C4-2B (cell line): Measurements from ENCODE around the gene DNM3.

ENCODE experiments used
- H3K27ac ChIP-seq: fragments of 450-650 bp; 2 replicates; pipeline ENCODE4 v1.5.1; 2017
- ZFX ChIP-seq: fragments of 450-650 bp; IDR thresholded peaks from 2 replicates; pipeline ENCODE4 v1.6.1; 2017
- TF ChIP-seq, protein P1 (sequence below): fragments of 450-650 bp; conservative IDR thresholded peaks from 2 replicates; pipeline ENCODE4 v1.5.1; 2017; ENCODE audit warnings: mild to moderate bottlenecking

Gene DNM3

DNA sequence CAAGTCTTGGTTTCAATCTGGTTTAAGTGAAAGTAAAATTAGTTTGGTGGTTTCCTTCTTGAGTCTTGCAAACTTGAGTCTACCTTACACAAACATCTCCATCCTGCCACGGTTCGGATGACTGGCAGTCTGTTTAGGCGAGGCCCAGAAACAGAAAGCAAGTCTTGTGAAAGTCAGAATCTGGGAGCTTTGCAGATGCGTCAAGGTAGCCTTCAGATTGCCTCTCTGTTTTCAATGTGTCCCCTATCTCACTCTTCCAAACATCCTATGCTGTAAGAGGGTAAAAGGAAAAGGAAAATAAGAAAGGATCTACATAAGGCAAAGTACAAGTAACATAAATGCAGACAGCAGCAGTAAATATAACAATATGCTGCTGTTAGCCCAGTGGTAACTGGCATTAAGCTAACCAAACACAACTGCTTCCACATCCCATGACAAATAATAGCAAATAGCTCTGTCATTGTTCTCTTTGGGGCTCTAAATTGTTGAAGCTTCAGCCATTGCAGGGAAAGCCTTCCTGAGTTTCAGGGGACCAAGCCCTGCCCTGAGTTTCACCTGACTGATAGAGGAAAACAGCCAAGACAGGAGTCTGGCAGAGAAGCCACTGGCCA is 552.9 kb downstream of the DNM3 start:
- no peak overlapping the region for H3K27ac ChIP-seq
- no peak for TF ChIP-seq ZFX
- TF ChIP-seq, protein P1, sequence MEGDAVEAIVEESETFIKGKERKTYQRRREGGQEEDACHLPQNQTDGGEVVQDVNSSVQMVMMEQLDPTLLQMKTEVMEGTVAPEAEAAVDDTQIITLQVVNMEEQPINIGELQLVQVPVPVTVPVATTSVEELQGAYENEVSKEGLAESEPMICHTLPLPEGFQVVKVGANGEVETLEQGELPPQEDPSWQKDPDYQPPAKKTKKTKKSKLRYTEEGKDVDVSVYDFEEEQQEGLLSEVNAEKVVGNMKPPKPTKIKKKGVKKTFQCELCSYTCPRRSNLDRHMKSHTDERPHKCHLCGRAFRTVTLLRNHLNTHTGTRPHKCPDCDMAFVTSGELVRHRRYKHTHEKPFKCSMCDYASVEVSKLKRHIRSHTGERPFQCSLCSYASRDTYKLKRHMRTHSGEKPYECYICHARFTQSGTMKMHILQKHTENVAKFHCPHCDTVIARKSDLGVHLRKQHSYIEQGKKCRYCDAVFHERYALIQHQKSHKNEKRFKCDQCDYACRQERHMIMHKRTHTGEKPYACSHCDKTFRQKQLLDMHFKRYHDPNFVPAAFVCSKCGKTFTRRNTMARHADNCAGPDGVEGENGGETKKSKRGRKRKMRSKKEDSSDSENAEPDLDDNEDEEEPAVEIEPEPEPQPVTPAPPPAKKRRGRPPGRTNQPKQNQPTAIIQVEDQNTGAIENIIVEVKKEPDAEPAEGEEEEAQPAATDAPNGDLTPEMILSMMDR: no peak

DNA sequence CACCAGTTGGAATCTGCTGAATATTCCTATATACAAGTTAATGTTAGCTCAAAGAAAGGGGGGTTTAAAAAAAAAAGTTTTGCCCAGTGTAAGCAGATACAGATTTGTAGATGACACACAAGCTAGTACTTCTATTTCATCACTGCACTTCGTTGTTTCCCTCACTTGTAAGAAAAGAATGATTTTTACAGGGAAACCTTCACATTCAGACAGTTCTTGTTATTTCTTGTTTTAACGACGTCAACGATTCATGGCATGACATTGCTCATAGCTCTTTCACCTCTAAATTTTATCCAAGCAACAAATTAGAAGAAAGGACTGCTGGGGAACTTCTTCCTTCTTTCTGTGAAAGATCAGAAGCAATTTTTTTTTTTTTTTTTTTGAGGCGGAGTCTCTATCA is 553.5 kb downstream of the DNM3 start:
- TF ChIP-seq, protein P1: no peak
- no peak for TF ChIP-seq ZFX
- H3K27ac ChIP-seq: no peak overlapping the region

DNA sequence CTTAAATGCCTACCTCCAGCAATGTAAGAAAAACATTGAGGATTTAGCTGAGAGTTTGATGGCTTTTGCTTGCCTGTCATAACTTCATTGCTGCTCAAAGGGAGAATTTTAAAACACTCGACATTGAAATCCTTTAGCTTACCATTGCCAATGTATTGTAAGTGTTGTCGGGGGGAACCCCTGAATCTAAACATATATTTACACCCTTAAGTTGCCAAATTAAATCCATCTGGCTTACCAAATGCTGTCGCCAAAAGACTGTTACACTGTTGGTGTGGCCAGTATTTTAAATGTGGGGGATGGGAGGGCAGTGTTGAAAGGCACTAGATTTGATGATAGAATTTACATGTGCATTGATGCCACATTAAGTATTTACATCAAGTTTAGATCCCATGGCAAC is 554.3 kb downstream of the DNM3 start:
- TF ChIP-seq ZFX: no peak
- TF ChIP-seq, protein P1: no peak
- H3K27ac ChIP-seq: no peak overlapping the region

DNA sequence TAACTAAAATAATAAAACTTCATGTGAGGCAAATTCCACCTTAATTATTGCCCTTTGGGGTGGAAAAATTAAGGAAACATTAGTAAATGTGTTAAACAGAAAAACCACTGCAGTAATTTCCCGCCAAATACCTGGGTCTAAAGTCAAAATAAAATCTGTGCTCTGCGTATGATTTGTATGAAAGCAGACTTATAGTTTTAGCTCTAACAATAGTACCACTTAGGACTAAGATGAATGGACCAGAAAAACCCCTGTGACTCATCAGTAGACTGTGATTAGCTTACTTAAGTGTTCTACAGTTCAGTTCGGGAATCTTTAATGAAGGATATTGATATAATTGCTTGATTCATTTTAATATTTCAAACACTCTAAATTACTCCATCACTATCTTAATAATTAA is 555.9 kb downstream of the DNM3 start:
- no peak overlapping the region for H3K27ac ChIP-seq
- TF ChIP-seq ZFX: no peak
- TF ChIP-seq, protein P1: no peak

DNA sequence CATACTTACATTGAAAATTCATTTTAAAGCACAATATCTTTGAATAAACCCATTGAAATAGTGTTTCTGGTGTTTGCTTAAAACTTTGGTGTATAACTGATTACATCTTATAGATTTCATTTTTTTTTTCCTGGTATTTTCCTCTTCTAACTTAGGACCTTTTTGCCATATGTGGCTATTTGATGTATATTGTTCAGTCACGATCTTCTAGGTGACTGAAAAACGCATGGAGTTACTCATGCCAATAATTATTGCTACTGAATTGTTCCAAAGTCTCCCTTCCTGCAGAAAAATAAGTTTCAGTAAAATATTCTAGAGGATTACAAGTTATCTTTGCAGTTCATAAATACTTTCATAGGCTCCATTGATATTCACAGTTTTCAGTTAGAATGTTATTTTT is 556.3 kb downstream of the DNM3 start:
- no peak overlapping the region for H3K27ac ChIP-seq
- TF ChIP-seq ZFX: no peak
- TF ChIP-seq, protein P1: no peak

DNA sequence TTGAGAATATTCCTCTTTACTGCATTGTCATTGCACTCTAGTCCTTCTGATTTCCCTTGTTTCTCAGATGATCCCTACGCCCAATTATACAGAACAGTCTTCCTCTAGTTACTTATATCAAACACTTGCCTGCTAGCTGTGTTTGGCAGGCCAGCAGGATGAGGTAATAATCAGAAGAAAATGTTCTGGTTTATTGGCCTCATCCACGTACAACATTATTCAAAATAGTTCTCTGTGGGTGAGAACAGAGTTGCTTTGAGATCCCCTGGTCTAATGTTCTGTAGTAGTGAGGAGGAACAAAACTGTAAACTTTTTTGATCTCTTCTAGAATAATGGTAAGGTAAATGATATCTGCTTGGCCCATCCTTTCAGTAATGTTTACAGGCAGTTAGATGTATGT is 556.9 kb downstream of the DNM3 start:
- H3K27ac ChIP-seq: no peak overlapping the region

DNA sequence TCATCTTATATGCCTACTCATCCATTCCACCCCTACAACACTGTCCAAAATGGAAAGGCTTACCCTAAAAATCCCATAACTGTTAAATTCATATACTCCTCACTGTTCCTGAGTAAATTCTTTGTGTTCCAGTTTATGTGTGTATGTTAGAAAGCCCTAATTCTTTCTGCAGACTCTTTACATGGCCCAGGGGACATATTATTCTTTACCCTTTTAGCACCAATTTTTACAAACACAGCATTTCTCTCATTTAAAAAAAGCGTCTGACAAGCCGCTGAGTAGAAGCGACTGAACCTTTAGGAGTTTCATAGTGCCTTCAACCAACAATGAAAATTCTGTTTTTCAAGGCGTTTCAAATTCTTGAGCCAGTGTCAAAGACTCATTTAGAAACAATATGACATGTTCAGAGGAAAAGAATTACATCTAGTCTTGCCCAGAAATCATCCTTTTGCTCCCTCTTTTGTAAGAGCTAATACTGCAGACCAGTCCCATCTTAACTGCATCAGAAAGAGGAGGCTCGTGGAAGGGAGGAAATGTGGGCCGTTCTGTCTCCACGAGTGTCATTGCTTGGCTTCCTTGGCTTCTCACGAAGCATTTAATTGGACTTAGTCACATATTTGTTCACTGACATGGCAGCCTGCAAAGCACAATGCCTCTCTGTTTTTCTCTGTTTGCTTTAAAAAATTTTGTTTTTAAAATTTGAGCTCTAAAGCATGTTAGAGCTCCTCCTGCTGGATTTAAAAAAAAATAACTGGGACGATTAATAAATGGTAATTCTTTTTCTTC is 557.9 kb downstream of the DNM3 start:
- TF ChIP-seq ZFX: no peak
- TF ChIP-seq, protein P1: peak; percentile 90
- peak overlapping the region; percentile 50; the same call in 1 of the 2 replicates for H3K27ac ChIP-seq

More for the DNA sequence above, 556.9 kb downstream of the DNM3 start:
- no peak for TF ChIP-seq ZFX
- TF ChIP-seq, protein P1: no peak
